Measurements from ENCODE around the gene PCSK4. TPM values are rescaled to one million over a fixed set of nuclear protein-coding genes. Genes with fewer than 3 reads are reported as not detected.

The PCSK4 gene
- total and polyA plus RNA-seq, 9 of the 15 experiments (the other 6 are each of a cell fraction or from before 2014, with no cell fraction given): 0.01 to 9.1 (median 2.1) TPM; not detected in 1

- TF ChIP-seq, protein P1, sequence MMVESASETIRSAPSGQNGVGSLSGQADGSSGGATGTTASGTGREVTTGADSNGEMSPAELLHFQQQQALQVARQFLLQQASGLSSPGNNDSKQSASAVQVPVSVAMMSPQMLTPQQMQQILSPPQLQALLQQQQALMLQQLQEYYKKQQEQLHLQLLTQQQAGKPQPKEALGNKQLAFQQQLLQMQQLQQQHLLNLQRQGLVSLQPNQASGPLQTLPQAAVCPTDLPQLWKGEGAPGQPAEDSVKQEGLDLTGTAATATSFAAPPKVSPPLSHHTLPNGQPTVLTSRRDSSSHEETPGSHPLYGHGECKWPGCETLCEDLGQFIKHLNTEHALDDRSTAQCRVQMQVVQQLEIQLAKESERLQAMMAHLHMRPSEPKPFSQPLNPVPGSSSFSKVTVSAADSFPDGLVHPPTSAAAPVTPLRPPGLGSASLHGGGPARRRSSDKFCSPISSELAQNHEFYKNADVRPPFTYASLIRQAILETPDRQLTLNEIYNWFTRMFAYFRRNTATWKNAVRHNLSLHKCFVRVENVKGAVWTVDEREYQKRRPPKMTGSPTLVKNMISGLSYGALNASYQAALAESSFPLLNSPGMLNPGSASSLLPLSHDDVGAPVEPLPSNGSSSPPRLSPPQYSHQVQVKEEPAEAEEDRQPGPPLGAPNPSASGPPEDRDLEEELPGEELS (CRISPR knock-in tag; IDR thresholded peaks at IDR 0.05; ENCODE audit: borderline replicate concordance): peak; percentile 86; the same call in 1 of the 2 replicates
- TF ChIP-seq TRIM28 (IDR thresholded peaks at IDR 0.05) (no peak), ESRRB (CRISPR knock-in tag; IDR thresholded peaks at IDR 0.05; ENCODE audit: borderline replicate concordance) (no peak), BCL6 (CRISPR knock-in tag; IDR thresholded peaks at IDR 0.05) (no peak), ZNF79 (CRISPR knock-in tag; IDR thresholded peaks at IDR 0.05; ENCODE audit: low read depth) (no peak)
- TF ChIP-seq, protein P2, sequence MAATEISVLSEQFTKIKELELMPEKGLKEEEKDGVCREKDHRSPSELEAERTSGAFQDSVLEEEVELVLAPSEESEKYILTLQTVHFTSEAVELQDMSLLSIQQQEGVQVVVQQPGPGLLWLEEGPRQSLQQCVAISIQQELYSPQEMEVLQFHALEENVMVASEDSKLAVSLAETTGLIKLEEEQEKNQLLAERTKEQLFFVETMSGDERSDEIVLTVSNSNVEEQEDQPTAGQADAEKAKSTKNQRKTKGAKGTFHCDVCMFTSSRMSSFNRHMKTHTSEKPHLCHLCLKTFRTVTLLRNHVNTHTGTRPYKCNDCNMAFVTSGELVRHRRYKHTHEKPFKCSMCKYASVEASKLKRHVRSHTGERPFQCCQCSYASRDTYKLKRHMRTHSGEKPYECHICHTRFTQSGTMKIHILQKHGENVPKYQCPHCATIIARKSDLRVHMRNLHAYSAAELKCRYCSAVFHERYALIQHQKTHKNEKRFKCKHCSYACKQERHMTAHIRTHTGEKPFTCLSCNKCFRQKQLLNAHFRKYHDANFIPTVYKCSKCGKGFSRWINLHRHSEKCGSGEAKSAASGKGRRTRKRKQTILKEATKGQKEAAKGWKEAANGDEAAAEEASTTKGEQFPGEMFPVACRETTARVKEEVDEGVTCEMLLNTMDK (IDR thresholded peaks at IDR 0.05; ENCODE audit: borderline replicate concordance, insufficient read depth, low read depth, low read length, poor library complexity, severe bottlenecking): peak; percentile 75
- TF ChIP-seq, protein P3, sequence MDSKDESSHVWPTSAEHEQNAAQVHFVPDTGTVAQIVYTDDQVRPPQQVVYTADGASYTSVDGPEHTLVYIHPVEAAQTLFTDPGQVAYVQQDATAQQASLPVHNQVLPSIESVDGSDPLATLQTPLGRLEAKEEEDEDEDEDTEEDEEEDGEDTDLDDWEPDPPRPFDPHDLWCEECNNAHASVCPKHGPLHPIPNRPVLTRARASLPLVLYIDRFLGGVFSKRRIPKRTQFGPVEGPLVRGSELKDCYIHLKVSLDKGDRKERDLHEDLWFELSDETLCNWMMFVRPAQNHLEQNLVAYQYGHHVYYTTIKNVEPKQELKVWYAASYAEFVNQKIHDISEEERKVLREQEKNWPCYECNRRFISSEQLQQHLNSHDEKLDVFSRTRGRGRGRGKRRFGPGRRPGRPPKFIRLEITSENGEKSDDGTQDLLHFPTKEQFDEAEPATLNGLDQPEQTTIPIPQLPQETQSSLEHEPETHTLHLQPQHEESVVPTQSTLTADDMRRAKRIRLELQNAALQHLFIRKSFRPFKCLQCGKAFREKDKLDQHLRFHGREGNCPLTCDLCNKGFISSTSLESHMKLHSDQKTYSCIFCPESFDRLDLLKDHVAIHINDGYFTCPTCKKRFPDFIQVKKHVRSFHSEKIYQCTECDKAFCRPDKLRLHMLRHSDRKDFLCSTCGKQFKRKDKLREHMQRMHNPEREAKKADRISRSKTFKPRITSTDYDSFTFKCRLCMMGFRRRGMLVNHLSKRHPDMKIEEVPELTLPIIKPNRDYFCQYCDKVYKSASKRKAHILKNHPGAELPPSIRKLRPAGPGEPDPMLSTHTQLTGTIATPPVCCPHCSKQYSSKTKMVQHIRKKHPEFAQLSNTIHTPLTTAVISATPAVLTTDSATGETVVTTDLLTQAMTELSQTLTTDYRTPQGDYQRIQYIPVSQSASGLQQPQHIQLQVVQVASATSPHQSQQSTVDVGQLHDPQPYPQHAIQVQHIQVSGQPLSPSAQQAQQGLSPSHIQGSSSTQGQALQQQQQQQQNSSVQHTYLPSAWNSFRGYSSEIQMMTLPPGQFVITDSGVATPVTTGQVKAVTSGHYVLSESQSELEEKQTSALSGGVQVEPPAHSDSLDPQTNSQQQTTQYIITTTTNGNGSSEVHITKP (IDR thresholded peaks at IDR 0.05; ENCODE audit: partially characterized antibody): no peak
- TF ChIP-seq, protein P4, sequence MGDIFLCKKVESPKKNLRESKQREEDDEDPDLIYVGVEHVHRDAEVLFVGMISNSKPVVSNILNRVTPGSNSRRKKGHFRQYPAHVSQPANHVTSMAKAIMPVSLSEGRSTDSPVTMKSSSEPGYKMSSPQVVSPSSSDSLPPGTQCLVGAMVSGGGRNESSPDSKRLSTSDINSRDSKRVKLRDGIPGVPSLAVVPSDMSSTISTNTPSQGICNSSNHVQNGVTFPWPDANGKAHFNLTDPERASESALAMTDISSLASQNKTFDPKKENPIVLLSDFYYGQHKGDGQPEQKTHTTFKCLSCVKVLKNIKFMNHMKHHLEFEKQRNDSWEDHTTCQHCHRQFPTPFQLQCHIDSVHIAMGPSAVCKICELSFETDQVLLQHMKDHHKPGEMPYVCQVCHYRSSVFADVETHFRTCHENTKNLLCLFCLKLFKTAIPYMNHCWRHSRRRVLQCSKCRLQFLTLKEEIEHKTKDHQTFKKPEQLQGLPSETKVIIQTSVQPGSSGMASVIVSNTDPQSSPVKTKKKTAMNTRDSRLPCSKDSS (IDR thresholded peaks at IDR 0.05; ENCODE audit: low read depth, partially characterized antibody): no peak
- TF ChIP-seq, protein P5, sequence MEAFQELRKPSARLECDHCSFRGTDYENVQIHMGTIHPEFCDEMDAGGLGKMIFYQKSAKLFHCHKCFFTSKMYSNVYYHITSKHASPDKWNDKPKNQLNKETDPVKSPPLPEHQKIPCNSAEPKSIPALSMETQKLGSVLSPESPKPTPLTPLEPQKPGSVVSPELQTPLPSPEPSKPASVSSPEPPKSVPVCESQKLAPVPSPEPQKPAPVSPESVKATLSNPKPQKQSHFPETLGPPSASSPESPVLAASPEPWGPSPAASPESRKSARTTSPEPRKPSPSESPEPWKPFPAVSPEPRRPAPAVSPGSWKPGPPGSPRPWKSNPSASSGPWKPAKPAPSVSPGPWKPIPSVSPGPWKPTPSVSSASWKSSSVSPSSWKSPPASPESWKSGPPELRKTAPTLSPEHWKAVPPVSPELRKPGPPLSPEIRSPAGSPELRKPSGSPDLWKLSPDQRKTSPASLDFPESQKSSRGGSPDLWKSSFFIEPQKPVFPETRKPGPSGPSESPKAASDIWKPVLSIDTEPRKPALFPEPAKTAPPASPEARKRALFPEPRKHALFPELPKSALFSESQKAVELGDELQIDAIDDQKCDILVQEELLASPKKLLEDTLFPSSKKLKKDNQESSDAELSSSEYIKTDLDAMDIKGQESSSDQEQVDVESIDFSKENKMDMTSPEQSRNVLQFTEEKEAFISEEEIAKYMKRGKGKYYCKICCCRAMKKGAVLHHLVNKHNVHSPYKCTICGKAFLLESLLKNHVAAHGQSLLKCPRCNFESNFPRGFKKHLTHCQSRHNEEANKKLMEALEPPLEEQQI (IDR thresholded peaks at IDR 0.05): no peak
Observed at GRCh38 chr19:1503089-1503924, 13.2 kb upstream of the PCSK4 start (continued).
